ENCODE results near the gene NSMCE1.
"Not testable (repeated sequence)": the region's sequence is repeated elsewhere in the genome, so short reads cannot be mapped to it uniquely, and the experiment has no call there.

Gene NSMCE1

GRCh38 chr16:27216297-27216885 is 52.2 kb downstream of the NSMCE1 start:
- no peak for DNase-seq (ENCODE audit: low spot score)

GRCh38 chr16:27215660-27216059 is 52.9 kb downstream of the NSMCE1 start:
- DNase-seq (ENCODE audit: low spot score): no peak

GRCh38 chr16:27214084-27214961 is 54.2 kb downstream of the NSMCE1 start:
- peak; percentile 51 for DNase-seq (ENCODE audit: low spot score)

GRCh38 chr16:27211026-27211425 is 57.5 kb downstream of the NSMCE1 start:
- no peak for DNase-seq (ENCODE audit: low spot score)

GRCh38 chr16:27210174-27210573 is 58.4 kb downstream of the NSMCE1 start:
- DNase-seq (ENCODE audit: low spot score): no peak

GRCh38 chr16:27209591-27209990 is 59.0 kb downstream of the NSMCE1 start:
- DNase-seq (ENCODE audit: low spot score): no peak

GRCh38 chr16:27208796-27209195 is 59.8 kb downstream of the NSMCE1 start:
- no peak for DNase-seq (ENCODE audit: low spot score)

- peak; percentile 67 for DNase-seq (ENCODE audit: low spot score)
Observed at GRCh38 chr16:27208081-27208680, 60.4 kb downstream of the NSMCE1 start.

- DNase-seq (ENCODE audit: low spot score): not testable (repeated sequence)
Observed at GRCh38 chr16:27207121-27207520, 61.5 kb downstream of the NSMCE1 start.

GRCh38 chr16:27205423-27206065 is 63.0 kb downstream of the NSMCE1 start:
- DNase-seq (ENCODE audit: low spot score): no peak

GRCh38 chr16:27204312-27204915 is 64.2 kb downstream of the NSMCE1 start:
- no peak for DNase-seq (ENCODE audit: low spot score)

- DNase-seq (ENCODE audit: low spot score): peak; percentile 96
Observed at GRCh38 chr16:27203507-27204311, 64.9 kb downstream of the NSMCE1 start, which contains the start of gene KDM8. Gene KDM8 (plus strand): TSS chr16:27203526. CDS start chr16:27210124, 6,598 bp downstream.

GRCh38 chr16:27202923-27203506 is 65.6 kb downstream of the NSMCE1 start:
- DNase-seq (ENCODE audit: low spot score): peak; percentile 82

GRCh38 chr16:27200914-27201313 is 67.7 kb downstream of the NSMCE1 start:
- not testable (repeated sequence) for DNase-seq (ENCODE audit: low spot score)

- no peak for DNase-seq (ENCODE audit: low spot score)
Observed at GRCh38 chr16:27199736-27200135, 68.8 kb downstream of the NSMCE1 start.

GRCh38 chr16:27199235-27199586 is 69.4 kb downstream of the NSMCE1 start:
- no peak for DNase-seq (ENCODE audit: low spot score)

GRCh38 chr16:27198451-27199234 is 69.9 kb downstream of the NSMCE1 start:
- DNase-seq (ENCODE audit: low spot score): no peak

GRCh38 chr16:27197004-27197403 is 71.6 kb downstream of the NSMCE1 start:
- no peak for DNase-seq (ENCODE audit: low spot score)

GRCh38 chr16:27195941-27196595 is 72.5 kb downstream of the NSMCE1 start:
- no peak for DNase-seq (ENCODE audit: low spot score)
